Endodermal cell (in vitro differentiated cells): ENCODE measurements around the gene CSNK1G2. TPM values are rescaled to one million over a fixed set of nuclear protein-coding genes. Genes with fewer than 3 reads are reported as not detected.

ENCODE experiments used
- DNase-seq: peaks from one replicate; pipeline ENCODE4 v3.0.0-alpha.2; 2017
- H3K27ac ChIP-seq: 2 replicates; pipeline ENCODE4 v1.5.1; 2013; ENCODE audit warnings: mild to moderate bottlenecking, low read depth, low read length, moderate library complexity
- H3K27me3 ChIP-seq: 2 replicates; pipeline ENCODE4 v1.6.1; 2013; ENCODE audit warnings: mild to moderate bottlenecking, low read length, moderate library complexity; ENCODE audit not compliant: insufficient read depth, control insufficient read depth, poor library complexity, severe bottlenecking
- H3K36me3 ChIP-seq: 2 replicates; pipeline ENCODE4 v1.7.0; 2013; ENCODE audit warnings: mild to moderate bottlenecking, low read length, moderate library complexity; ENCODE audit not compliant: control insufficient read depth, insufficient read depth
- H3K4me1 ChIP-seq: one replicate; pipeline ENCODE4 v1.7.0; 2013; ENCODE audit warnings: low read length; ENCODE audit not compliant: control insufficient read depth, insufficient read depth
- H3K4me3 ChIP-seq: 2 replicates; pipeline ENCODE4 v1.5.1; 2013; ENCODE audit warnings: mild to moderate bottlenecking, low read length, moderate library complexity
- H3K9ac ChIP-seq: 2 replicates; pipeline ENCODE4 v1.6.1; 2013; ENCODE audit warnings: mild to moderate bottlenecking, low read length, moderate library complexity; ENCODE audit not compliant: poor library complexity, severe bottlenecking; ENCODE audit errors: extremely low read depth
- H3K9me3 ChIP-seq: 2 replicates; pipeline ENCODE4 v1.6.1; 2013; ENCODE audit warnings: mild to moderate bottlenecking, low read length, moderate library complexity; ENCODE audit not compliant: control insufficient read depth
- H3K27ac Mint-ChIP-seq: 2 replicates; pipeline ENCODE4 v1.8.0; 2020; ENCODE audit warnings: mixed read lengths
- H3K27me3 Mint-ChIP-seq: 2 replicates; pipeline ENCODE4 v1.8.0; 2021; ENCODE audit warnings: mild to moderate bottlenecking, mixed read lengths; ENCODE audit not compliant: insufficient read depth
- H3K36me3 Mint-ChIP-seq: 2 replicates; pipeline ENCODE4 v1.8.0; 2020; ENCODE audit warnings: low read depth, mixed read lengths
- H3K4me1 Mint-ChIP-seq: 2 replicates; pipeline ENCODE4 v1.8.0; 2020; ENCODE audit warnings: mixed read lengths
- H3K4me3 Mint-ChIP-seq: 2 replicates; pipeline ENCODE4 v1.8.0; 2020; ENCODE audit warnings: mild to moderate bottlenecking, moderate library complexity, mixed read lengths
- H3K9me3 Mint-ChIP-seq: 2 replicates; pipeline ENCODE4 v1.8.0; 2020; ENCODE audit warnings: mild to moderate bottlenecking, mixed read lengths
- WGBS, 2 experiments: methylation state at CpG; one replicate each; pipeline versions ENCODE4 v1.1.5 to v1.1.7; 2013; ENCODE audit warnings: missing lambda C conversion rate in 2 of 2, mixed read lengths in 1 of 2; ENCODE audit not compliant: insufficient coverage in 1 of 2, insufficient read length in 1 of 2; 5-methylcytosine and 5-hydroxymethylcytosine counted together
- total RNA-seq, 2 donors: library from RNA; stranded (reverse); fragmentation: NEBNext Ultra II Directional in 1 of 2; extraction: Animal tissue kit (Norgen Biotek cat#: 25700) in 1 of 2; gene quantifications; 2 replicates in 1 of 2; 3 replicates in 1 of 2; pipeline ENCODE4 v1.2.1, GENCODE V29; 2021
- TF ChIP-seq, protein P1 (sequence below): fragments of 200-600 bp; sonication (generic); conservative IDR thresholded peaks from 2 replicates; pipeline ENCODE4 v1.5.0; 2021; ENCODE audit warnings: antibody characterized with exemption, mild to moderate bottlenecking

Gene CSNK1G2
- total RNA-seq, 2 donors from 2014 or later: 111 to 112 TPM

DNA sequence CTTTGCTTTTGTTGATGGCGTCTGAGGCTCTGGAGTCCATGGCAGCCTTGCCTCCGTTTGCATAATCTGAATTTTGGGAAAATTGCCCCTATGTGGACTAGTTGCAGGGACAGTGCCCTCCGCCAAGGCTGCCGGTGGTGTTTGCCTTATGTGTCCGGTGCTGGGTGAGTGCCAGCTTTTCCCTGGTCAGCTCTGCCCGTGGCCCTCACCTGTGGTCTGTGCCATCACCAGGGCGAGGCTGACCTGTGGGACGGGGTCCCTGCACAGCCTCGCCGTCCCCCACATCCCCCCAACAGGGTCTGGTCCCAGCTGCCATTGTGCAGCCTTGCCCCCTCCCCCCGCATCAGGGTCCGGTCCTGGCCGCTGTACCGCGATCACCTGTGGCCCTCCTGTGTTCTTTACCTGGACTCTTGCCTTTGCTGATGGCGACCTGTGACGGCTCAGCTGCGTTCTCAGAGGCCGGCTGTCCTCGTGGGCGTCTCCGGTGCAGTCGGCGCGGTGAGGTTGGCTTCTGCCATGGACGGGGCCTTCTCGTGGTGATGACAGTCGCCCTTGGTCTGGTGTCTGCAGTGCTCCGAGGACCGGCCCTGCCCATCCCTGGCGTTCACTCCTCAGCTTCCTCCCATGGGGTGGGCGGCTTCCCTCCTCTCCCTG lies 12.6 kb downstream of the CSNK1G2 start:
- peaks cover 4% of the 10 kb centered on the region for H3K4me1 Mint-ChIP-seq
- H3K4me3 Mint-ChIP-seq: no peak overlapping the region
- Histone ChIP-seq H3K27me3 (no peaks in the 10 kb centered on the region), H3K9me3 (no peaks in the 10 kb centered on the region), H3K27ac (no peak overlapping the region), H3K4me1 (no peaks in the 10 kb centered on the region), H3K36me3 (peaks cover 12% of the 10 kb centered on the region), H3K4me3 (no peak overlapping the region), H3K9ac (no peak overlapping the region)
- no peaks in the 10 kb centered on the region for H3K27me3 Mint-ChIP-seq
- peaks cover 34% of the 10 kb centered on the region for H3K36me3 Mint-ChIP-seq
- H3K9me3 Mint-ChIP-seq: no peaks in the 10 kb centered on the region
- TF ChIP-seq, protein P1, sequence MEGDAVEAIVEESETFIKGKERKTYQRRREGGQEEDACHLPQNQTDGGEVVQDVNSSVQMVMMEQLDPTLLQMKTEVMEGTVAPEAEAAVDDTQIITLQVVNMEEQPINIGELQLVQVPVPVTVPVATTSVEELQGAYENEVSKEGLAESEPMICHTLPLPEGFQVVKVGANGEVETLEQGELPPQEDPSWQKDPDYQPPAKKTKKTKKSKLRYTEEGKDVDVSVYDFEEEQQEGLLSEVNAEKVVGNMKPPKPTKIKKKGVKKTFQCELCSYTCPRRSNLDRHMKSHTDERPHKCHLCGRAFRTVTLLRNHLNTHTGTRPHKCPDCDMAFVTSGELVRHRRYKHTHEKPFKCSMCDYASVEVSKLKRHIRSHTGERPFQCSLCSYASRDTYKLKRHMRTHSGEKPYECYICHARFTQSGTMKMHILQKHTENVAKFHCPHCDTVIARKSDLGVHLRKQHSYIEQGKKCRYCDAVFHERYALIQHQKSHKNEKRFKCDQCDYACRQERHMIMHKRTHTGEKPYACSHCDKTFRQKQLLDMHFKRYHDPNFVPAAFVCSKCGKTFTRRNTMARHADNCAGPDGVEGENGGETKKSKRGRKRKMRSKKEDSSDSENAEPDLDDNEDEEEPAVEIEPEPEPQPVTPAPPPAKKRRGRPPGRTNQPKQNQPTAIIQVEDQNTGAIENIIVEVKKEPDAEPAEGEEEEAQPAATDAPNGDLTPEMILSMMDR: no peak
- no peak overlapping the region for H3K27ac Mint-ChIP-seq
- WGBS, 2 experiments: 96% methylated on average over 30 to 32 of the region's 32 CpGs
- no peak for DNase-seq

DNA sequence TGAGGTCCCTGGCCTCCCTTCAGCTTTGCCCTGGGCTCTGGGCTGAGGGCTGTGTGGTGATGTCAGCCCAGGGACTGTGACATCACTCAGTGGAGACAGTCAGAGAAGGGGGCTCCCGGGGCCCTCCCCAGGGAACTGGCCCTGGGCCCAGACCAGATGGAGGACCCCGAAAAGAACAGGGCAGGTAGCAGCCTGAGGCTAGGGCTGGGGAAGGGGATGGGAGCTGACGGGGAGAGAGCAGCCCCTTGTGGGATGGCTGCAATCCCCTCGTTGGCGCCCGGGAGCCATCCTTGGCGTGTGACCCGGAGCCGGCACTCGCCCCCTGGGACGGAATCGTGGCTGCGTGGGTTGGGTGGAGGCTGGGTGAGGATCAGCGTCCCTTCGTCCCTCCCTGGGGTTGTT lies 13.6 kb downstream of the CSNK1G2 start:
- no peak overlapping the region for H3K4me3 Mint-ChIP-seq
- no peaks in the 10 kb centered on the region for H3K27me3 Mint-ChIP-seq
- Histone ChIP-seq H3K9ac (no peak overlapping the region), H3K27me3 (no peaks in the 10 kb centered on the region), H3K27ac (no peak overlapping the region), H3K9me3 (no peaks in the 10 kb centered on the region), H3K36me3 (peaks cover 12% of the 10 kb centered on the region), H3K4me3 (no peak overlapping the region), H3K4me1 (no peaks in the 10 kb centered on the region)
- peaks cover 24% of the 10 kb centered on the region for H3K36me3 Mint-ChIP-seq
- TF ChIP-seq, protein P1: no peak
- no peaks in the 10 kb centered on the region for H3K9me3 Mint-ChIP-seq
- H3K27ac Mint-ChIP-seq: no peak overlapping the region
- WGBS, 2 experiments: 95 to 96% methylated on average over 10 to 15 of the region's 15 CpGs
- H3K4me1 Mint-ChIP-seq: peaks cover 4% of the 10 kb centered on the region
- DNase-seq: no peak

DNA sequence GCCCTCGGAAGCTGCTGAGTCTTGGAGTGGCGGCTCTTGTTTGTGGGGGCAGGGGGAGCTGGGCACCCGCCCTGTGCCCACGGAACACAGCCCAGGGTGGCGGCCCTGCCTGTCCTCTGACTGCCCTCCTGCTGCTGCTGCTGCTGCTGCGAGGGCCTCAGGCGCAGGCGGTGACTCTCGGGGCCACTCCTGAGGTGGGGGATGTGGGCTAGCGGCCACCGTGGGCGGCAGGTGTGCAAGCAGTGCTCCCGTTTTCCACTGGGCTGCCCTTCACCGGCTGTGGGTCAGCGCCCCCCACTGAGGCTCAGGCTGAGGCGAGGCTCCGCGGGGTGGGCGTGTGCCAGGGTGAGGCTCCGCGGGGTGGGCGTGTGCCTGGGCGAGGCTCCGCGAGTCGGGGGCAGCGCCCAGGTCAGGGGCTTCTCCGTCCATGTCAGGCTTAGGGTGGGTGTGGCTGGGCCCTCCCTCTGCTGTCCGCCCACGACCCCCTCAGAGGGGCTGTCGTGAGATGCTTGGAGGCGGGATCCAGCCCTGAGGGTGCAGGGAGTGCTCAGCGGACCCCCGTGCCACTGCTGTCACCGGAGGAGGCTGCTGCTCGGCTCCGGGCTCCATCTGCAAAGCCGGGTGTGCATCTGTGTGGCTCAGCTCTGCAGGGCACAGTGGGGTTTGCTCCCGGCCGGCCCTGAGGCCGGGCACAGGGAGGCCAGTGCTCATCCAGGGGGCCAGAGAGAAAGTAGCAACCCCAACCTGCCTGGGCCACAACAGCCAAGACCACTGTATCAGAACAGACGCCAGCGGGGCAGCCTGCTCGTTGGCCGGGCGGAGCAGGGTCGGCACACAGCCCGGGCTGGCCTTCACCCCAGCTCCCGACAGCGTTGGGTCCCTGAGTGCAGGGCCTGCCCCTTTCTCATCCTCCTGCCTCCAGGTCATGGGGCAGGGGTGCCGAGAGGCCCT lies 14.5 kb downstream of the CSNK1G2 start:
- Mint-ChIP-seq H3K27me3 (no peaks in the 10 kb centered on the region), H3K4me1 (peaks cover 4% of the 10 kb centered on the region)
- no peaks in the 10 kb centered on the region for H3K9me3 ChIP-seq

More for the DNA sequence above, 14.5 kb downstream of the CSNK1G2 start:
- H3K9me3 Mint-ChIP-seq: no peaks in the 10 kb centered on the region
- no peak overlapping the region for H3K4me3 Mint-ChIP-seq
- DNase-seq: no peak
- H3K27me3 ChIP-seq: no peaks in the 10 kb centered on the region
- WGBS, 2 experiments: 85 to 90% methylated on average over 27 to 51 of the region's 51 CpGs
- no peaks in the 10 kb centered on the region for H3K4me1 ChIP-seq
- TF ChIP-seq, protein P1: no peak
- H3K36me3 Mint-ChIP-seq: peaks cover 22% of the 10 kb centered on the region
- H3K9ac ChIP-seq: no peak overlapping the region
- no peak overlapping the region for H3K4me3 ChIP-seq
- no peak overlapping the region for H3K27ac ChIP-seq
- no peak overlapping the region for H3K27ac Mint-ChIP-seq
- peaks cover 14% of the 10 kb centered on the region for H3K36me3 ChIP-seq
